ENCODE data around the gene STK11IP. TPM values are rescaled to one million over a fixed set of nuclear protein-coding genes. Genes with fewer than 3 reads are reported as not detected.

The STK11IP gene
- polyA plus RNA-seq, 1 donor from 2014 or later = 54.9 TPM

- no peaks in the 10 kb centered on the region for H3K36me3 ChIP-seq (ENCODE audit: insufficient read depth, low read length)
- peak overlapping the region; percentile 69 for H3K4me3 ChIP-seq (ENCODE audit: low read length)
- no peak overlapping the region for H3K4me2 ChIP-seq (ENCODE audit: low read length)
- peaks cover 5% of the 10 kb centered on the region for H3K79me2 ChIP-seq (replicated peaks; ENCODE audit: insufficient read depth, low read length)
- H3K27me3 ChIP-seq (ENCODE audit: insufficient read depth, low read depth, low read length) = no peaks in the 10 kb centered on the region
- TF ChIP-seq EP300 (conservative IDR thresholded peaks at IDR 0.05; ENCODE audit: poor library complexity, severe bottlenecking) (no peak), MXI1 (conservative IDR thresholded peaks at IDR 0.05; ENCODE audit: poor library complexity, severe bottlenecking) (no peak), RAD21 (conservative IDR thresholded peaks at IDR 0.05) (no peak), SMC3 (conservative IDR thresholded peaks at IDR 0.05; ENCODE audit: poor library complexity) (no peak), REST (IDR thresholded peaks at IDR 0.05; ENCODE audit: borderline replicate concordance) (no peak), EZH2 (IDR thresholded peaks at IDR 0.05; ENCODE audit: borderline replicate concordance, insufficient read depth, low read length, poor library complexity, severe bottlenecking) (no peak)
- no peak overlapping the region for H3K9ac ChIP-seq (ENCODE audit: low read length)
- H3F3A ChIP-seq (ENCODE audit: insufficient read depth, low read length, poor library complexity, severe bottlenecking) = no peaks in the 10 kb centered on the region
- H4K20me1 ChIP-seq (ENCODE audit: insufficient read depth) = no peaks in the 10 kb centered on the region
- H3K9me2 ChIP-seq (ENCODE audit: insufficient read depth, low read length) = no peaks in the 10 kb centered on the region
- no peak overlapping the region for H3K27ac ChIP-seq (ENCODE audit: low read length)
- H3K9me3 ChIP-seq (ENCODE audit: low read length) = no peaks in the 10 kb centered on the region
- no peak overlapping the region for H2AFZ ChIP-seq (ENCODE audit: low read depth, low read length)
Measured at GRCh38 chr2:219569635-219570034, 28.0 kb upstream of the STK11IP start.

- Histone ChIP-seq H3K27me3 (ENCODE audit: insufficient read depth, low read depth, low read length) (no peaks in the 10 kb centered on the region), H4K20me1 (ENCODE audit: insufficient read depth) (no peaks in the 10 kb centered on the region), H3F3A (ENCODE audit: insufficient read depth, low read length, poor library complexity, severe bottlenecking) (no peaks in the 10 kb centered on the region), H3K9me3 (ENCODE audit: low read length) (no peaks in the 10 kb centered on the region), H2AFZ (ENCODE audit: low read depth, low read length) (no peak overlapping the region), H3K4me2 (ENCODE audit: low read length) (no peak overlapping the region), H3K9me2 (ENCODE audit: insufficient read depth, low read length) (no peaks in the 10 kb centered on the region), H3K9ac (ENCODE audit: low read length) (peak overlapping the region; percentile 77), H3K79me2 (replicated peaks; ENCODE audit: insufficient read depth, low read length) (peaks cover 5% of the 10 kb centered on the region), H3K27ac (ENCODE audit: low read length) (no peak overlapping the region), H3K36me3 (ENCODE audit: insufficient read depth, low read length) (no peaks in the 10 kb centered on the region), H3K4me3 (ENCODE audit: low read length) (peak overlapping the region; percentile 69)
- no peak for TF ChIP-seq EZH2 (IDR thresholded peaks at IDR 0.05; ENCODE audit: borderline replicate concordance, insufficient read depth, low read length, poor library complexity, severe bottlenecking)
- TF ChIP-seq REST (IDR thresholded peaks at IDR 0.05; ENCODE audit: borderline replicate concordance) = no peak
- TF ChIP-seq RAD21 (conservative IDR thresholded peaks at IDR 0.05) = peak; percentile 18
- peak; percentile 32 for TF ChIP-seq TAF1 (IDR thresholded peaks at IDR 0.05; ENCODE audit: low read depth)
- peak; percentile 21 for TF ChIP-seq SMC3 (conservative IDR thresholded peaks at IDR 0.05; ENCODE audit: poor library complexity)
- TF ChIP-seq MXI1 (conservative IDR thresholded peaks at IDR 0.05; ENCODE audit: poor library complexity, severe bottlenecking) = peak; percentile 30
- peak; percentile 37 for TF ChIP-seq CTCF (IDR thresholded peaks at IDR 0.05; ENCODE audit: poor library complexity, severe bottlenecking)
- no peak for TF ChIP-seq EP300 (conservative IDR thresholded peaks at IDR 0.05; ENCODE audit: poor library complexity, severe bottlenecking)
- TF ChIP-seq POLR2AphosphoS5 (IDR thresholded peaks at IDR 0.05) = peak; percentile 61
Measured at GRCh38 chr2:219570194-219570923, 27.3 kb upstream of the STK11IP start.
